Measurements from ENCODE around the gene ASPSCR1.

ASPSCR1 gene

DNA sequence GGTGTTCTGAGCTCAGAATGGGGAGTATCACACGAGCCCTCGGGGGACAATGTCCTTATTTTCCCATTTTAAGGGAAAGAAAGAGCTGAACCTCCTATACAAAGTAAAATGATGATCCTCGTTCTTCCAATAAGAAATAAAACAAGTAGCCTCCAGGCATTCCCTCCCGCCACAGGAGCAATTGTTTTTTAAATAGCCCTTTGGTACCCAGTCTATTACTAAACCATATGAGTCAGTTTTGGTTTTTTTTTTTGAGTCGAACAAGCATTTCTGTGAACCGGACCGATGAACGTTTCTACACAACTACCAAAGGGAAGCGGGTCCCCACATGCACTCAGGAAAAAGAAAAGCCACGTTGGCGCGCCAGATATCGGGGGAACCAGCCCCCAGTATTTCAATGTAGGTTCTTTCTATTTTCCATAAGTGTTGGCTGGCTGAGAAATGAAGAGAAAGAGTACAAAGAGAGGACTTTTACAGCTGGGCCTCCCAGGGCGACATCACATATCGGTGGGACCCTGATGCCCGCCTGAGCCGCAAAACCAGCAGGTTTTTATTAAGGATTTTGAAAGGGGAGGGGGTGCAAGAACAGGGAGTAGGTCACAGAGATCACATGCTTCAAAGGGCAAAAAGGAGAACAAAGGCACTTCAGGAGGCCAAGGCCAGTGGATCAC, 63.9 kb downstream of the ASPSCR1 start:
- DNase-seq (ENCODE audit: low read depth), result no peak

- no peak for DNase-seq (ENCODE audit: low read depth)
Observed at GRCh38 chr17:82042649-82043048, 65.2 kb downstream of the ASPSCR1 start.

DNA sequence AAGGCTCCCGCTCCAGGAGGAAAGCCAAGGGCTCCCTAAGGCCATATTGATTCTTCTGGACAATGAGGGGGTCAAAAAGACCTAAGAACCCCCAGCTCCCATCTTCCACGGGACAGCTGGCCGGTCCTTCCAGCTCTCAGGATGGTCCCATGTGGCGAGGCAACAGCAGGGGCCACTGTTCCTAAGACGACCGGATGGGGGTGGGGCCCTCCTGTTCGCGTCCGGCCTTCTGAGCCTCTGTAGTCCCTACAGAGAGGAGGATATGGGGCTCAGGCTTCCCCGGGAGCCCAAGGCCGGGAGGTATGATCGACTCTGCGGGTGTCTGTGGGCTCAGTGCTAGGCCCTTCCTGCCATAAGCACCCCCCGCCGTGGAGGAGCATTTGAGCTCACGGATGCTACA, 66.1 kb downstream of the ASPSCR1 start:
- DNase-seq (ENCODE audit: low read depth), result no peak

- DNase-seq (ENCODE audit: low read depth), result no peak
Observed at GRCh38 chr17:82045936-82046484, 68.6 kb downstream of the ASPSCR1 start.

DNA sequence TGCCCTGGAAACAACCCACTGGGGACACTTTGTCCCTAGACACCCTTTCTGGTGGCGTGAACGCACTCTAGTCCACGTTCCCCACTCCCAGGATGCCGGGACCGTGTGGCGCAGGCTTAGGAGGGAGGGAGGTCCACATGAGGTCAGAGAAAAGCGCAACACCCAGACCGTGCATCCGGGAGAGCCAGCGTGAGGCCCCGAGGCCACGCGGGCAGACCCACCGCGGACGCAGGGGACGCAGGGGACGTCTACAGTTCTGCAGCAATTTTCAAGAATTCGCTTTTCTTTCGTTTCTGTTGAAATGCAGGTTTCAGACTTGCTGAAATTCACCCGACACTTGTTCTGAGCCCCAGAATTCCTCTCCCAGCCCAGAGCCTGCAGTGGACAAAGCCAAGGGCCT, 69.5 kb downstream of the ASPSCR1 start:
- DNase-seq (ENCODE audit: low read depth), result no peak

DNA sequence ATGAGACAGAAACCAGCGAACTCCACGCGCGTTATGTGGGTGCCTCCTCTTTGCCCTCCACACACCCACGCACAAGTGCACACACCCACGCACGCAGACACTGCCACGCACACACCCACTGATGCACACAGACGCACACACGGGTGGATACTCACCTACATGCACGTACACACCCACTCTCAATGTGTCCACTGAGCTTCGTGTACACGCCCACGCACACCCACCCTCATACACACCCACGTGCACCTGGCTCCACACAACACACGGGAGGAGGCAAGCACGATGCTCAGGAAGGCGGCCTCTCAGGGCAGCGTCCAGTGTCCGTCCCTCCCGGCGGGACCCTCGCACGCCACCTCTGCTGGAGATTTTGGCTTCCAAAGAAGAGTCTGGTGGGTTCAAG, 70.0 kb downstream of the ASPSCR1 start:
- DNase-seq (ENCODE audit: low read depth), result no peak

GRCh38 chr17:82047914-82048570, 70.6 kb downstream of the ASPSCR1 start:
- DNase-seq (ENCODE audit: low read depth), result no peak

GRCh38 chr17:82048571-82048971, 71.1 kb downstream of the ASPSCR1 start:
- no peak for DNase-seq (ENCODE audit: low read depth)

DNA sequence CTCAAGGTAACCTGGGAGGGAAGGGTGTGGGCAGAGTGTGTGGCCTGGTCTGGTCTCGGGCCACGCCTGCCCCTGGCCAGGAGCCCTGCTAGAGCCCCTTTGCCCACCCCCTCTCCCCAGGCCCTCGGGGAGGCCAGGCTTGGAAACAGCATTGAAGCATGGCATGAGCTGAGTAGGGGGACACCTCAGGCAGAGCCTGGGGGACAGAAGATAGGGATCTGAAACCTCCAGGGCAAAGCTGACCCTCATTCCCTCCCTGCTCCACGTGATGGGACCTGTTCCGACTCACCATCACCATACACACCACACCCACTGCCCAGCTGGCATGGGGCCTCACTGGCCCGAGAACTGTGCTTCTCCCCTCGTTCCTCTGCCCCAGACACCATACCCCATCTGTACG, 71.7 kb downstream of the ASPSCR1 start:
- no peak for DNase-seq (ENCODE audit: low read depth)

GRCh38 chr17:82049521-82049971, 72.1 kb downstream of the ASPSCR1 start:
- DNase-seq (ENCODE audit: low read depth), result no peak

DNA sequence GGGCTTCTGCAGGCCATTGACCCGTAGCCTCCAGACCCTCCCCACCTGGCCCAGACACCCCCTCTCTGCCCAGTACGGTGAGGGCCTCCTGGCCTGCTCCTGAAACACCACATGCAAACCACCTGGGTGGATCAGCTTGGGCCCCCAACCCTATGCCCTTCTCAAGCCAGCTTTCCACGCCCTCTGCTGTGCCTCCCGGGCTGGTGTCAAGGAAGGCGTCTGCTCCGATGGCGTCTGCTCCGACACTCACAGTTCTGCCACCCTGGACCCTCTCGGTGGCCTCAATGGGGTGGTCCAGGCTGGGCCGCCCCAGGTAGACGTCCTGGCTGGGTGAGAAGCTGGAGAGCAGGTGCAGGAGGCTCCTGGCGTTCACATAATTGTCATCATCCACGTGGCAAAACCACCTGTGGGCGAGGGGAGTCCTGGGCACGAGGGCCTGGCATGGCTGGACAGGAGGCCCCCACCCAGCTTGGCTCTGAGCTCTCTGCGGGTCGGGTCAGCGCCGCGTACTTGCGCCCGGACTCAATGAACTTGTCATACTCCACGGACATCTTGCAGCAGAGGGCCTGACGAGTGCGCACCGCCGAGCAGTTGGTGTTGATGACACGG, 72.8 kb downstream of the ASPSCR1 start:
- no peak for DNase-seq (ENCODE audit: low read depth)

DNA sequence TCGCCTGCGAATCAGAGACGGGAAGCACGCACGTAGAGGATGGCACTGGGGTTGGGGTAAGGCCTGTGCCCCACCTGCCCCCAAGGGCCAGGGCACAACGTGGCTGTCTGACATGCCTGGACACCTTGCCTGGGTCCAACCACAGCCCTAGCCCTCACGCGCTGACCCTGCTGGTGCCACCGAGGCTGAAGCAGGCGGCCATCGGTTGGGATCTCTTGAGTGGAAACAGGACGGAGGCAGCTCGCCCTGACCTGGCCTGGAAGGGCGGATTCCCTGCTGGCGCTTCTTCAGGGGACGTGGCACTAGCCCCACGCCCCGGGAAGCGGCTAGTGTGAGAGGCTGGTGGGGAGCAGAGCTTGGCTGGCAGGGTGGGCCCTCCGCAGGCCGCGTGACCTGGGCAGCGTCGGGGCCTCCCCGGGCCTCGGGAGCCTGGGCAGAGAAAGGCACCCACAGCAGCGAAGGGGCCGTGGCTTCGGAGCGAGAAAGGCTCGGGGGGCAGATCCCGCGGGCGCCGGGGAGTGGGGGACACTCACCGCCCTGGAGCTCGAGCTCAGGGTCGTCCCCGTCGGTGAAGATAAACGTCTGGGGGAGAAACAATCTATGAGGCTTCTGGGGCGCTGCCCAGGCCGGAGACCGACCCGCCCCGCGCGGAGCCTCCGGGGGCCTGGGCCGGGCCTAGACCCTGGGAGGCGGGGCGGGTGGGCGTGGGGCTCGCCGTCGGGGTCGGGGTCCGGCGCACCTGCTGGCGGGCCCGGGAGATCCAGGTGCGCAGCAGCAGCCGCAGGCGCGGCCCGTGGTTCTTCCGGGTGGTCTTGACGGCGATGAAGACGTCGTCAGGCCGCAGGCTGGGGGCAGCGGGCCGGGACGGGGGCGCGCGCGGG, 73.6 kb downstream of the ASPSCR1 start:
- no peak for DNase-seq (ENCODE audit: low read depth)

DNA sequence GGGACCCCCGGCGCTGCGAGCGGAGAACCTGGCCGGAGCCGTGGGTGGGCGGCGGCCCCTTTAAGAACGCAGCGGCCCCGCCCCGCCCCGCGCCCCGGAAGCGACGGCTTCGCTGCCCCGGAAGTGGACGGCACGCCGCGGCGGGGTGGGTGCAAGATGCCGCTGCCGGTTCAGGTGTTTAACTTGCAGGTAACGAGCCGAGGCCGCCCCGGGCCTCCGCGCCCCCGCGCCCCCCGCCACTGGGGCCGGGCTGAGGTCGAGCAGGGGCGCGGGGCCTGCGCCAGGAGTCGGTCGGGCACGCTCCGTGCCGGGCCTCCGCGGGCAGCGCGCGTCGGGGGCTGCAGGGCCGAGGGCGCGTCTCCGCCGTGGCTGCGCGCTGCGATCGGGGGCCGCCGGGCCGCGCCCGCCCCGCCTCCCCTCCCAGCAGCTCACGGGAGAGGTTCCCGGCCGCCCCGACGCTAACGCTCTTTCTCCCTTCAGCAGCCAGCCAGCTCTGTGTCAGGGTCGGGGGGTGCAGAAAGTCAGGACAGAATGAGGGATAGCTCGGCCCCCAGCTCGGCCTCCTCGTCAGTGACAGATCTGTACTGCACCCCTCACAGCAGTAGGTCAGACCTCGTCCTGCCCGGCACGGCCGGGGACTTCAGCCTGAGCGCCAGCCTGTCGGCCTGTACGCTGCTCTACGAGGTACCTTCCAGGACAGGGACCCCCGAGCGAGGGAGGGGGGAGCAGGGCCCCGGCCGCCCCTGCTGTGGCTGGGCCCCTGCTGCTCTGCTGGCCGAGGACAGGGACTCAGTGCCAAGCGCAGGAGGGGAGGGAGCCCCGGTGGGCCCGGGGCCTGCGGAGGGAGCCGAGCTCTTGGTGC, 74.6 kb downstream of the ASPSCR1 start, which contains the start of the genes GPS1 and RFNG:
Gene GPS1 (plus strand): TSS at position 123 of the 862 bp plus-strand sequence. CDS start 34 bp downstream, at position 157.
Gene RFNG (minus strand): TSS at position 36 of the 862 bp plus-strand sequence. CDS start 45 bp downstream, outside the sequence.
- no peak for DNase-seq (ENCODE audit: low read depth)

DNA sequence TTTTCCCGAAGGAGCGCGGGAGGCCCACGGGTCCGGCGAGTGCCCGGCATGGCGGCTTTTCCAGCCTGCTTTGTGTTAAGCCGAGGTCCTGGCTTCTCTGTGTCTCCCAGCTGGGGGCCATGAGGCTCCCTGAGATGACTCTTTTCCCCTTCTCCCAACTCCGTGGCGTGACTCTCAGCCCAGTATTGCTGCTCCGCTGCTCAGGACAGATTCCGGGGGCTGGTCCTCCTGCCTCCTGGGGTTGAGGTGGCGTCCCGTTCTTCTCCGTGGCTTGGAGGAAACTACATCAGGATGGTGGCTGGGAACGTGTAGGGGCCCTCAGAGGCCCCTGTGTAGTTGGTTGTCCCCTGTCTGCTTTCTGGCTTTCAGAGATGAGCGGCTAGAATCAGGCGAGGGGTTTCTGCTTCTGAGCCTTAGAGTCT, 75.2 kb downstream of the ASPSCR1 start:
- no peak for DNase-seq (ENCODE audit: low read depth)

DNA sequence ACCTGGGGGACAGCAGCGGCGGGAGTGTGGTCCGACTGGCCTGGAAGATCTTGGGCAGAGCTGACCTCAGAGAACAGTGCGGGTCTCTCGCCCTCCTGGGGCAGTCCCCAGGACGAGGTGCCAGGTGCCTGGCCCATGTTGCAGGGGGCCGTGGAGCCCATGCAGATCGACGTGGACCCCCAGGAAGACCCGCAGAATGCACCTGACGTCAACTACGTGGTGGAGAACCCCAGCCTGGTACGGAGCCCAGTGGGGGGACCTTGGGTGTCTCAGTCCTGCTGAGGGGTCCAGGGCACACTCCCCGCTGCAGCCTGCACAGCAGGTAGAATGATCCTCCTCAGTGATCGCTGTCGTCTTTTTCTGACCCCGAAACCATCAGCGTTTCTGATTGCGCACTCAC, 75.7 kb downstream of the ASPSCR1 start:
- DNase-seq (ENCODE audit: low read depth), result no peak

- no peak for DNase-seq (ENCODE audit: low read depth)
Observed at GRCh38 chr17:82053556-82054263, 76.3 kb downstream of the ASPSCR1 start.

GRCh38 chr17:82054351-82055022, 77.1 kb downstream of the ASPSCR1 start:
- no peak for DNase-seq (ENCODE audit: low read depth)

GRCh38 chr17:82055023-82055964, 77.9 kb downstream of the ASPSCR1 start:
- DNase-seq (ENCODE audit: low read depth), result no peak
